Measurements from ENCODE around the gene IGLL1. TPM values are rescaled to one million over a fixed set of nuclear protein-coding genes. Genes with fewer than 3 reads are reported as not detected.

IGLL1 gene
- total and polyA plus RNA-seq, 2 experiments from 2014 or later, result not detected

DNA sequence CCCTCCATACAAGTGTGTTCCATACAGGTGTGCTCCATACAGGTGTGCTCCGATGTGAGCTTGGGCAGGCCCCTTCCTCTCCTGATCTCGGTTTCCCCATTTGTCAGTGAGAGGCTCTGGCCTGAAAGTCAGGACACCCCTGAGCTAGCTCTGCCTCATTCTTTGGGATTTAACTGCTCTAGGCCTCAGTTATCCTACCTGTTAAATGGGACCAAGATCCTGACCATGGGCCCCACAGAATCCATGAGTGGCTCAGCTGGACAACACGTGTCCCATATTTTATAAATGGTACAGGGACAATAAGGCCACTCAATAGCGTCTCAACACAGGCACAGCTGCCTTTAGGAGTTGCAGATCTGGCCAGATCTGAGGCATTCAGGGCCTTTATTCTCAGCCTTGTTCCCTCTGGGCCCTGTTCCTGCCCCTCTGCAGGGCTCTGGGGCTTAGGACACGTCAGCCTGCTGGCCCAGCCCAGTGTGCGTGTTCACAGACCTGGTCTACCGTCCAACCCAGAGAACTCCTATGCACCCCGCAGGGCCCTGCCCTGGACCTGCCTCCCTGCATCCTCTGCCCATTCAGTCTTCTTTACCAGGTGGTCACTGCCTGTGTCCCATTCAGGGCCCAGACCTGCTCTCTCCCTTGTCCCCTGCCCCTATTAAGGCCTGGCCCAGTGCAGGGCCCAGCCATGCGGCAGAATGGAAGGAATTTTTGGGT is 18.9 kb upstream of the IGLL1 start:
- H3K9me2 ChIP-seq (ENCODE audit: insufficient read depth), result no peaks in the 10 kb centered on the region
- H3K4me1 ChIP-seq (ENCODE audit: insufficient read depth), result no peaks in the 10 kb centered on the region
- no peaks in the 10 kb centered on the region for H3K36me3 Mint-ChIP-seq (ENCODE audit: low read depth)
- H3K36me3 ChIP-seq (ENCODE audit: insufficient read depth), result no peaks in the 10 kb centered on the region
- no peak overlapping the region for H3K4me3 ChIP-seq
- no peaks in the 10 kb centered on the region for H3F3A ChIP-seq (replicated peaks; ENCODE audit: low read depth)
- peaks cover 16% of the 10 kb centered on the region for H3K27me3 Mint-ChIP-seq (ENCODE audit: insufficient read depth, low read depth, poor library complexity)
- no peaks in the 10 kb centered on the region for H3K27me3 ChIP-seq (ENCODE audit: insufficient read depth)
- H3K4me1 Mint-ChIP-seq, result no peaks in the 10 kb centered on the region
- H3K27ac Mint-ChIP-seq, result no peak overlapping the region
- H4K20me1 ChIP-seq (replicated peaks; ENCODE audit: insufficient read depth), result no peaks in the 10 kb centered on the region
- no peaks in the 10 kb centered on the region for H3K9me3 Mint-ChIP-seq
- H3K27ac ChIP-seq (ENCODE audit: low read depth), result no peak overlapping the region
- DNase-seq (ENCODE audit: low spot score), result no peak
- no peak overlapping the region for H2AFZ ChIP-seq
- no peak for ATAC-seq
- H3K4me2 ChIP-seq, result no peak overlapping the region
- H3K4me3 Mint-ChIP-seq, result no peak overlapping the region
- no peaks in the 10 kb centered on the region for H3K79me2 ChIP-seq (replicated peaks; ENCODE audit: insufficient read depth)
- TF ChIP-seq, protein P1, sequence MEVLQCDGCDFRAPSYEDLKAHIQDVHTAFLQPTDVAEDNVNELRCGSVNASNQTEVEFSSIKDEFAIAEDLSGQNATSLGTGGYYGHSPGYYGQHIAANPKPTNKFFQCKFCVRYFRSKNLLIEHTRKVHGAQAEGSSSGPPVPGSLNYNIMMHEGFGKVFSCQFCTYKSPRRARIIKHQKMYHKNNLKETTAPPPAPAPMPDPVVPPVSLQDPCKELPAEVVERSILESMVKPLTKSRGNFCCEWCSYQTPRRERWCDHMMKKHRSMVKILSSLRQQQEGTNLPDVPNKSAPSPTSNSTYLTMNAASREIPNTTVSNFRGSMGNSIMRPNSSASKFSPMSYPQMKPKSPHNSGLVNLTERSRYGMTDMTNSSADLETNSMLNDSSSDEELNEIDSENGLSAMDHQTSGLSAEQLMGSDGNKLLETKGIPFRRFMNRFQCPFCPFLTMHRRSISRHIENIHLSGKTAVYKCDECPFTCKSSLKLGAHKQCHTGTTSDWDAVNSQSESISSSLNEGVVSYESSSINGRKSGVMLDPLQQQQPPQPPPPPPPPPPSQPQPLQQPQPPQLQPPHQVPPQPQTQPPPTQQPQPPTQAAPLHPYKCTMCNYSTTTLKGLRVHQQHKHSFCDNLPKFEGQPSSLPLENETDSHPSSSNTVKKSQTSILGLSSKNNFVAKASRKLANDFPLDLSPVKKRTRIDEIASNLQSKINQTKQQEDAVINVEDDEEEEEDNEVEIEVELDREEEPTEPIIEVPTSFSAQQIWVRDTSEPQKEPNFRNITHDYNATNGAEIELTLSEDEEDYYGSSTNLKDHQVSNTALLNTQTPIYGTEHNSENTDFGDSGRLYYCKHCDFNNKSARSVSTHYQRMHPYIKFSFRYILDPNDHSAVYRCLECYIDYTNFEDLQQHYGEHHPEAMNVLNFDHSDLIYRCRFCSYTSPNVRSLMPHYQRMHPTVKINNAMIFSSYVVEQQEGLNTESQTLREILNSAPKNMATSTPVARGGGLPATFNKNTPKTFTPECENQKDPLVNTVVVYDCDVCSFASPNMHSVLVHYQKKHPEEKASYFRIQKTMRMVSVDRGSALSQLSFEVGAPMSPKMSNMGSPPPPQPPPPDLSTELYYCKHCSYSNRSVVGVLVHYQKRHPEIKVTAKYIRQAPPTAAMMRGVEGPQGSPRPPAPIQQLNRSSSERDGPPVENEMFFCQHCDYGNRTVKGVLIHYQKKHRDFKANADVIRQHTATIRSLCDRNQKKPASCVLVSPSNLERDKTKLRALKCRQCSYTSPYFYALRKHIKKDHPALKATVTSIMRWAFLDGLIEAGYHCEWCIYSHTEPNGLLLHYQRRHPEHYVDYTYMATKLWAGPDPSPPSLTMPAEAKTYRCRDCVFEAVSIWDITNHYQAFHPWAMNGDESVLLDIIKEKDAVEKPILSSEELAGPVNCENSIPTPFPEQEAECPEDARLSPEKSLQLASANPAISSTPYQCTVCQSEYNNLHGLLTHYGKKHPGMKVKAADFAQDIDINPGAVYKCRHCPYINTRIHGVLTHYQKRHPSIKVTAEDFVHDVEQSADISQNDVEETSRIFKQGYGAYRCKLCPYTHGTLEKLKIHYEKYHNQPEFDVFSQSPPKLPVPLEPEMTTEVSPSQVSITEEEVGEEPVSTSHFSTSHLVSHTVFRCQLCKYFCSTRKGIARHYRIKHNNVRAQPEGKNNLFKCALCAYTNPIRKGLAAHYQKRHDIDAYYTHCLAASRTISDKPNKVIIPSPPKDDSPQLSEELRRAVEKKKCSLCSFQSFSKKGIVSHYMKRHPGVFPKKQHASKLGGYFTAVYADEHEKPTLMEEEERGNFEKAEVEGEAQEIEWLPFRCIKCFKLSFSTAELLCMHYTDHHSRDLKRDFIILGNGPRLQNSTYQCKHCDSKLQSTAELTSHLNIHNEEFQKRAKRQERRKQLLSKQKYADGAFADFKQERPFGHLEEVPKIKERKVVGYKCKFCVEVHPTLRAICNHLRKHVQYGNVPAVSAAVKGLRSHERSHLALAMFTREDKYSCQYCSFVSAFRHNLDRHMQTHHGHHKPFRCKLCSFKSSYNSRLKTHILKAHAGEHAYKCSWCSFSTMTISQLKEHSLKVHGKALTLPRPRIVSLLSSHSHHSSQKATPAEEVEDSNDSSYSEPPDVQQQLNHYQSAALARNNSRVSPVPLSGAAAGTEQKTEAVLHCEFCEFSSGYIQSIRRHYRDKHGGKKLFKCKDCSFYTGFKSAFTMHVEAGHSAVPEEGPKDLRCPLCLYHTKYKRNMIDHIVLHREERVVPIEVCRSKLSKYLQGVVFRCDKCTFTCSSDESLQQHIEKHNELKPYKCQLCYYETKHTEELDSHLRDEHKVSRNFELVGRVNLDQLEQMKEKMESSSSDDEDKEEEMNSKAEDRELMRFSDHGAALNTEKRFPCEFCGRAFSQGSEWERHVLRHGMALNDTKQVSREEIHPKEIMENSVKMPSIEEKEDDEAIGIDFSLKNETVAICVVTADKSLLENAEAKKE (CRISPR knock-in tag; IDR thresholded peaks at IDR 0.05), result no peak
- no peak for TF ChIP-seq ZNF331 (CRISPR knock-in tag; IDR thresholded peaks at IDR 0.05; ENCODE audit: low read depth)
- TF ChIP-seq CREB1 (CRISPR knock-in tag; IDR thresholded peaks at IDR 0.05; ENCODE audit: low read depth), result no peak
- TF ChIP-seq, protein P2, sequence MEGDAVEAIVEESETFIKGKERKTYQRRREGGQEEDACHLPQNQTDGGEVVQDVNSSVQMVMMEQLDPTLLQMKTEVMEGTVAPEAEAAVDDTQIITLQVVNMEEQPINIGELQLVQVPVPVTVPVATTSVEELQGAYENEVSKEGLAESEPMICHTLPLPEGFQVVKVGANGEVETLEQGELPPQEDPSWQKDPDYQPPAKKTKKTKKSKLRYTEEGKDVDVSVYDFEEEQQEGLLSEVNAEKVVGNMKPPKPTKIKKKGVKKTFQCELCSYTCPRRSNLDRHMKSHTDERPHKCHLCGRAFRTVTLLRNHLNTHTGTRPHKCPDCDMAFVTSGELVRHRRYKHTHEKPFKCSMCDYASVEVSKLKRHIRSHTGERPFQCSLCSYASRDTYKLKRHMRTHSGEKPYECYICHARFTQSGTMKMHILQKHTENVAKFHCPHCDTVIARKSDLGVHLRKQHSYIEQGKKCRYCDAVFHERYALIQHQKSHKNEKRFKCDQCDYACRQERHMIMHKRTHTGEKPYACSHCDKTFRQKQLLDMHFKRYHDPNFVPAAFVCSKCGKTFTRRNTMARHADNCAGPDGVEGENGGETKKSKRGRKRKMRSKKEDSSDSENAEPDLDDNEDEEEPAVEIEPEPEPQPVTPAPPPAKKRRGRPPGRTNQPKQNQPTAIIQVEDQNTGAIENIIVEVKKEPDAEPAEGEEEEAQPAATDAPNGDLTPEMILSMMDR (conservative IDR thresholded peaks at IDR 0.05; ENCODE audit: low read depth in 2 of 2), result no peak
- TF ChIP-seq ZNF114 (CRISPR knock-in tag; IDR thresholded peaks at IDR 0.05), result no peak
- no peak for TF ChIP-seq EZH2phosphoT487 (IDR thresholded peaks at IDR 0.05; ENCODE audit: unreplicated experiment)
- no peak for TF ChIP-seq POLR2AphosphoS5 (IDR thresholded peaks at IDR 0.05; ENCODE audit: low read depth)
- TF ChIP-seq EZH2 (IDR thresholded peaks at IDR 0.05; ENCODE audit: low read depth, unreplicated experiment), result no peak
- TF ChIP-seq, protein P3, sequence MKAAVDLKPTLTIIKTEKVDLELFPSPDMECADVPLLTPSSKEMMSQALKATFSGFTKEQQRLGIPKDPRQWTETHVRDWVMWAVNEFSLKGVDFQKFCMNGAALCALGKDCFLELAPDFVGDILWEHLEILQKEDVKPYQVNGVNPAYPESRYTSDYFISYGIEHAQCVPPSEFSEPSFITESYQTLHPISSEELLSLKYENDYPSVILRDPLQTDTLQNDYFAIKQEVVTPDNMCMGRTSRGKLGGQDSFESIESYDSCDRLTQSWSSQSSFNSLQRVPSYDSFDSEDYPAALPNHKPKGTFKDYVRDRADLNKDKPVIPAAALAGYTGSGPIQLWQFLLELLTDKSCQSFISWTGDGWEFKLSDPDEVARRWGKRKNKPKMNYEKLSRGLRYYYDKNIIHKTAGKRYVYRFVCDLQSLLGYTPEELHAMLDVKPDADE (IDR thresholded peaks at IDR 0.05), result no peak
- no peak for TF ChIP-seq JUNB (IDR thresholded peaks at IDR 0.05; ENCODE audit: unreplicated experiment)
- no peak for TF ChIP-seq STAT1 (IDR thresholded peaks at IDR 0.05; ENCODE audit: unreplicated experiment)
- no peak for TF ChIP-seq NANOG (IDR thresholded peaks at IDR 0.05; ENCODE audit: borderline replicate concordance)

All from GM23338 (cell line).